IPS-15b (cell line): Measurements from ENCODE around the gene OPALIN.
A peak's percentile ranks its signal among the peaks of the same experiment; 100 is the strongest.

Source experiments
- H3K27me3 ChIP-seq: one replicate; pipeline ENCODE4 v1.6.1; 2013; ENCODE audit warnings: low read length; ENCODE audit not compliant: control insufficient read depth, insufficient read depth
- H3K36me3 ChIP-seq: one replicate; pipeline ENCODE4 v1.6.1; 2013; ENCODE audit warnings: low read length; ENCODE audit not compliant: control insufficient read depth, insufficient read depth
- H3K4me1 ChIP-seq: one replicate; pipeline ENCODE4 v1.6.1; 2013; ENCODE audit warnings: mild to moderate bottlenecking, low read length; ENCODE audit not compliant: control insufficient read depth, insufficient read depth
- H3K4me3 ChIP-seq: one replicate; pipeline ENCODE4 v1.5.1; 2013; ENCODE audit warnings: low read depth, low read length
- H3K9ac ChIP-seq: one replicate; pipeline ENCODE4 v1.6.1; 2013; ENCODE audit warnings: low read depth, mild to moderate bottlenecking, low read length
- H3K9me3 ChIP-seq: one replicate; pipeline ENCODE4 v1.6.1; 2013; ENCODE audit warnings: mild to moderate bottlenecking, low read length; ENCODE audit not compliant: control insufficient read depth, insufficient read depth

The OPALIN gene

GRCh38 chr10:96327462-96327861 lies 31.3 kb downstream of the OPALIN start:
- H3K27me3 ChIP-seq: peaks cover 2% of the 10 kb centered on the region
- H3K36me3 ChIP-seq: no peaks in the 10 kb centered on the region
- no peak overlapping the region for H3K9ac ChIP-seq

GRCh38 chr10:96325719-96326373 lies 33.0 kb downstream of the OPALIN start:
- Histone ChIP-seq H3K27me3 (peaks cover 2% of the 10 kb centered on the region), H3K9me3 (no peaks in the 10 kb centered on the region), H3K36me3 (no peaks in the 10 kb centered on the region), H3K4me1 (no peaks in the 10 kb centered on the region), H3K9ac (no peak overlapping the region), H3K4me3 (no peak overlapping the region)

More at GRCh38 chr10:96327462-96327861, 31.3 kb downstream of the OPALIN start:
- no peaks in the 10 kb centered on the region for H3K4me1 ChIP-seq
- H3K4me3 ChIP-seq: no peak overlapping the region
- H3K9me3 ChIP-seq: no peaks in the 10 kb centered on the region

- no peaks in the 10 kb centered on the region for H3K36me3 ChIP-seq
- no peak overlapping the region for H3K9ac ChIP-seq
- H3K4me1 ChIP-seq: no peaks in the 10 kb centered on the region
- H3K9me3 ChIP-seq: no peaks in the 10 kb centered on the region
- H3K27me3 ChIP-seq: peaks cover 2% of the 10 kb centered on the region
- H3K4me3 ChIP-seq: no peak overlapping the region
Observed at GRCh38 chr10:96324447-96324846, 34.4 kb downstream of the OPALIN start.

GRCh38 chr10:96322275-96322674 lies 36.5 kb downstream of the OPALIN start:
- Histone ChIP-seq H3K4me3 (no peak overlapping the region), H3K27me3 (peaks cover 1% of the 10 kb centered on the region), H3K4me1 (no peaks in the 10 kb centered on the region), H3K9me3 (no peaks in the 10 kb centered on the region), H3K9ac (no peak overlapping the region), H3K36me3 (no peaks in the 10 kb centered on the region)

- Histone ChIP-seq H3K36me3 (no peaks in the 10 kb centered on the region), H3K4me1 (no peaks in the 10 kb centered on the region), H3K27me3 (no peaks in the 10 kb centered on the region), H3K4me3 (no peak overlapping the region), H3K9me3 (no peaks in the 10 kb centered on the region), H3K9ac (no peak overlapping the region)
Observed at GRCh38 chr10:96321822-96322221, 37.0 kb downstream of the OPALIN start.

- Histone ChIP-seq H3K36me3 (no peaks in the 10 kb centered on the region), H3K27me3 (no peaks in the 10 kb centered on the region), H3K4me3 (no peak overlapping the region), H3K4me1 (no peaks in the 10 kb centered on the region), H3K9ac (no peak overlapping the region), H3K9me3 (no peaks in the 10 kb centered on the region)
Observed at GRCh38 chr10:96319754-96320474, 38.9 kb downstream of the OPALIN start.

GRCh38 chr10:96317067-96317833 lies 41.6 kb downstream of the OPALIN start:
- Histone ChIP-seq H3K27me3 (no peaks in the 10 kb centered on the region), H3K9ac (no peak overlapping the region), H3K4me1 (no peaks in the 10 kb centered on the region), H3K4me3 (no peak overlapping the region), H3K36me3 (no peaks in the 10 kb centered on the region), H3K9me3 (no peaks in the 10 kb centered on the region)

- H3K4me3 ChIP-seq: no peak overlapping the region
- no peaks in the 10 kb centered on the region for H3K27me3 ChIP-seq
- peaks cover 31% of the 10 kb centered on the region for H3K4me1 ChIP-seq
- H3K9ac ChIP-seq: no peak overlapping the region
- H3K9me3 ChIP-seq: no peaks in the 10 kb centered on the region
- H3K36me3 ChIP-seq: no peaks in the 10 kb centered on the region
Observed at GRCh38 chr10:96313344-96313743, 45.5 kb downstream of the OPALIN start.

GRCh38 chr10:96311180-96311715 lies 47.6 kb downstream of the OPALIN start:
- Histone ChIP-seq H3K4me1 (peaks cover 35% of the 10 kb centered on the region), H3K36me3 (no peaks in the 10 kb centered on the region), H3K27me3 (no peaks in the 10 kb centered on the region), H3K9ac (no peak overlapping the region), H3K9me3 (no peaks in the 10 kb centered on the region), H3K4me3 (no peak overlapping the region)

- no peak overlapping the region for H3K4me3 ChIP-seq
- no peaks in the 10 kb centered on the region for H3K36me3 ChIP-seq
- H3K9me3 ChIP-seq: no peaks in the 10 kb centered on the region
- H3K9ac ChIP-seq: peak overlapping the region; percentile 84
- H3K4me1 ChIP-seq: peaks cover 35% of the 10 kb centered on the region
- H3K27me3 ChIP-seq: no peaks in the 10 kb centered on the region
Observed at GRCh38 chr10:96310321-96310669, 48.5 kb downstream of the OPALIN start.

GRCh38 chr10:96309628-96310320 lies 49.0 kb downstream of the OPALIN start:
- Histone ChIP-seq H3K4me1 (peaks cover 35% of the 10 kb centered on the region), H3K9ac (no peak overlapping the region), H3K36me3 (no peaks in the 10 kb centered on the region), H3K9me3 (no peaks in the 10 kb centered on the region), H3K27me3 (no peaks in the 10 kb centered on the region), H3K4me3 (no peak overlapping the region)
